ENCODE data around the gene ABCC6. TPM values are rescaled to one million over a fixed set of nuclear protein-coding genes. Genes with fewer than 3 reads are reported as not detected.

Gene ABCC6
- total RNA-seq, 1 donor from 2014 or later: 2.7 TPM

- no peak overlapping the region for H3K4me3 Mint-ChIP-seq (ENCODE audit: unreplicated experiment)
Observed at GRCh38 chr16:16172991-16173390, 50.3 kb downstream of the ABCC6 start.

GRCh38 chr16:16171332-16171919 lies 51.9 kb downstream of the ABCC6 start:
- peaks cover 9% of the 10 kb centered on the region for H3K36me3 Mint-ChIP-seq (ENCODE audit: unreplicated experiment)

More at GRCh38 chr16:16172991-16173390, 50.3 kb downstream of the ABCC6 start:
- no peak for TF ChIP-seq CTCF (IDR thresholded peaks at IDR 0.05; ENCODE audit: partially characterized antibody, unreplicated experiment)
- H3K4me1 Mint-ChIP-seq (ENCODE audit: low read depth, unreplicated experiment): peaks cover 2% of the 10 kb centered on the region
- H3K27me3 Mint-ChIP-seq (ENCODE audit: unreplicated experiment): peaks cover 4% of the 10 kb centered on the region
- H3K9me3 Mint-ChIP-seq (ENCODE audit: unreplicated experiment): peaks cover 5% of the 10 kb centered on the region
- no peak for DNase-seq
- no peak overlapping the region for H3K27ac Mint-ChIP-seq (ENCODE audit: unreplicated experiment)
- H3K36me3 Mint-ChIP-seq (ENCODE audit: unreplicated experiment): peaks cover 10% of the 10 kb centered on the region

GRCh38 chr16:16169615-16170014 lies 53.7 kb downstream of the ABCC6 start:
- H3K4me3 Mint-ChIP-seq (ENCODE audit: unreplicated experiment): no peak overlapping the region
- DNase-seq: no peak
- H3K4me1 Mint-ChIP-seq (ENCODE audit: low read depth, unreplicated experiment): no peaks in the 10 kb centered on the region
- no peak overlapping the region for H3K27ac Mint-ChIP-seq (ENCODE audit: unreplicated experiment)
- no peaks in the 10 kb centered on the region for H3K36me3 Mint-ChIP-seq (ENCODE audit: unreplicated experiment)
- no peak for TF ChIP-seq CTCF (IDR thresholded peaks at IDR 0.05; ENCODE audit: partially characterized antibody, unreplicated experiment)
- no peaks in the 10 kb centered on the region for H3K9me3 Mint-ChIP-seq (ENCODE audit: unreplicated experiment)
- H3K27me3 Mint-ChIP-seq (ENCODE audit: unreplicated experiment): peaks cover 4% of the 10 kb centered on the region

More at GRCh38 chr16:16171332-16171919, 51.9 kb downstream of the ABCC6 start:
- Mint-ChIP-seq H3K4me1 (ENCODE audit: low read depth, unreplicated experiment) (peaks cover 2% of the 10 kb centered on the region), H3K4me3 (ENCODE audit: unreplicated experiment) (no peak overlapping the region), H3K27me3 (ENCODE audit: unreplicated experiment) (peaks cover 4% of the 10 kb centered on the region), H3K27ac (ENCODE audit: unreplicated experiment) (no peak overlapping the region), H3K9me3 (ENCODE audit: unreplicated experiment) (peaks cover 4% of the 10 kb centered on the region)
- no peak for TF ChIP-seq CTCF (IDR thresholded peaks at IDR 0.05; ENCODE audit: partially characterized antibody, unreplicated experiment)
- no peak for DNase-seq

GRCh38 chr16:16168431-16168830 lies 54.9 kb downstream of the ABCC6 start:
- no peak for DNase-seq
- Mint-ChIP-seq H3K4me3 (ENCODE audit: unreplicated experiment) (no peak overlapping the region), H3K9me3 (ENCODE audit: unreplicated experiment) (no peaks in the 10 kb centered on the region), H3K36me3 (ENCODE audit: unreplicated experiment) (no peaks in the 10 kb centered on the region), H3K27me3 (ENCODE audit: unreplicated experiment) (peaks cover 2% of the 10 kb centered on the region), H3K27ac (ENCODE audit: unreplicated experiment) (no peak overlapping the region), H3K4me1 (ENCODE audit: low read depth, unreplicated experiment) (no peaks in the 10 kb centered on the region)
- TF ChIP-seq CTCF (IDR thresholded peaks at IDR 0.05; ENCODE audit: partially characterized antibody, unreplicated experiment): no peak

GRCh38 chr16:16167927-16168326 lies 55.4 kb downstream of the ABCC6 start:
- no peak for TF ChIP-seq CTCF (IDR thresholded peaks at IDR 0.05; ENCODE audit: partially characterized antibody, unreplicated experiment)
- Mint-ChIP-seq H3K27me3 (ENCODE audit: unreplicated experiment) (peaks cover 2% of the 10 kb centered on the region), H3K9me3 (ENCODE audit: unreplicated experiment) (no peaks in the 10 kb centered on the region), H3K4me1 (ENCODE audit: low read depth, unreplicated experiment) (no peaks in the 10 kb centered on the region), H3K27ac (ENCODE audit: unreplicated experiment) (no peak overlapping the region), H3K36me3 (ENCODE audit: unreplicated experiment) (no peaks in the 10 kb centered on the region), H3K4me3 (ENCODE audit: unreplicated experiment) (no peak overlapping the region)
- DNase-seq: no peak

All from glutamatergic neuron (in vitro differentiated cells).